Measurements from ENCODE around the gene CROCC.
"Not testable (repeated sequence)": the region's sequence is repeated elsewhere in the genome, so short reads cannot be mapped to it uniquely, and the experiment has no call there.

The CROCC gene

GRCh38 chr1:16916036-16916880 is 5.5 kb upstream of the CROCC start:
- DNase-seq (ENCODE audit: low read depth in 2 of 2), result not testable (repeated sequence)

- DNase-seq (ENCODE audit: low read depth in 2 of 2), result no peak
Observed at GRCh38 chr1:16918371-16918770, 3.4 kb upstream of the CROCC start.

- DNase-seq (ENCODE audit: low read depth in 2 of 2), result not testable (repeated sequence)
Observed at GRCh38 chr1:16918936-16919665, 2.6 kb upstream of the CROCC start.

GRCh38 chr1:16920951-16921350 is 780 bp upstream of the CROCC start:
- DNase-seq (ENCODE audit: low read depth in 2 of 2), result no peak

GRCh38 chr1:16922466-16922865 is 735 bp downstream of the CROCC start:
- DNase-seq (ENCODE audit: low read depth in 2 of 2), result no peak

GRCh38 chr1:16922885-16923431 is 1.2 kb downstream of the CROCC start:
- no peak for DNase-seq (ENCODE audit: low read depth in 2 of 2)

- DNase-seq (ENCODE audit: low read depth in 2 of 2), result no peak
Observed at GRCh38 chr1:16924216-16924918, 2.6 kb downstream of the CROCC start.

- DNase-seq (ENCODE audit: low read depth in 2 of 2), result no peak
Observed at GRCh38 chr1:16924919-16925477, 3.3 kb downstream of the CROCC start.

- DNase-seq (ENCODE audit: low read depth in 2 of 2), result no peak
Observed at GRCh38 chr1:16925635-16926490, 4.1 kb downstream of the CROCC start.

GRCh38 chr1:16926491-16927073 is 4.9 kb downstream of the CROCC start:
- DNase-seq (ENCODE audit: low read depth in 2 of 2), result no peak

GRCh38 chr1:16927256-16927655 is 5.5 kb downstream of the CROCC start:
- no peak for DNase-seq (ENCODE audit: low read depth in 2 of 2)

- DNase-seq (ENCODE audit: low read depth in 2 of 2), result no peak
Observed at GRCh38 chr1:16927711-16928485, 6.2 kb downstream of the CROCC start.

- not testable (repeated sequence) for DNase-seq (ENCODE audit: low read depth in 2 of 2)
Observed at GRCh38 chr1:16929146-16930041, 7.7 kb downstream of the CROCC start.

GRCh38 chr1:16931206-16931934 is 9.6 kb downstream of the CROCC start:
- DNase-seq (ENCODE audit: low read depth in 2 of 2), result not testable (repeated sequence)

GRCh38 chr1:16933945-16934344 is 12.2 kb downstream of the CROCC start:
- not testable (repeated sequence) for DNase-seq (ENCODE audit: low read depth in 2 of 2)

GRCh38 chr1:16936580-16936979 is 14.8 kb downstream of the CROCC start:
- DNase-seq (ENCODE audit: low read depth in 2 of 2), result not testable (repeated sequence)

- no peak for DNase-seq (ENCODE audit: low read depth in 2 of 2)
Observed at GRCh38 chr1:16938351-16939321, 16.9 kb downstream of the CROCC start.
